Measurements from ENCODE around the gene AKIRIN2. TPM values are rescaled to one million over a fixed set of nuclear protein-coding genes. Genes with fewer than 3 reads are reported as not detected.

The AKIRIN2 gene
- total RNA-seq, 4 donors from 2014 or later = 18.8 to 29.5 (median 24.2) TPM

DNA sequence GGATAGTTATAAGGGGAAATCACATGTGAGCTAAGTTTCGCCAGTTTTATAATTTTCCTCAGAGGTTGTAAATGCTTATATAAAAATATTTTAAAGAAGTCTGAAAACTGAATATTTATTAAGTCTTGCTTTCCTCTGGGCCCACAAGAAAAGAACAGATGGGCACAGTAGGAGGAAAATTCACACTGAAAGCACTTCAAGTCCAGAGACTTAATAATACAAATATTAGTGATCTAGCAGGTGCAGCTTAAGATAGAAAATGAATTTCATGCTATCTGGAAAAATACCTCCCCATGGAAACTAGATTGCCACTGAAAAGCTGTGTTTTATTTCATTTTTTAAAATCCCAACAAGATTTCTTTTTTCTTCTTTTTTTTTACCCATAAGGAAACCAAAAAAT, 64.9 kb downstream of the AKIRIN2 start:
- no peak for DNase-seq (ENCODE audit: low spot score in 2 of 2)
- no peak for TF ChIP-seq POLR2A (IDR thresholded peaks at IDR 0.05)
- no peak for TF ChIP-seq EP300 (IDR thresholded peaks at IDR 0.05)
- TF ChIP-seq, protein P1, sequence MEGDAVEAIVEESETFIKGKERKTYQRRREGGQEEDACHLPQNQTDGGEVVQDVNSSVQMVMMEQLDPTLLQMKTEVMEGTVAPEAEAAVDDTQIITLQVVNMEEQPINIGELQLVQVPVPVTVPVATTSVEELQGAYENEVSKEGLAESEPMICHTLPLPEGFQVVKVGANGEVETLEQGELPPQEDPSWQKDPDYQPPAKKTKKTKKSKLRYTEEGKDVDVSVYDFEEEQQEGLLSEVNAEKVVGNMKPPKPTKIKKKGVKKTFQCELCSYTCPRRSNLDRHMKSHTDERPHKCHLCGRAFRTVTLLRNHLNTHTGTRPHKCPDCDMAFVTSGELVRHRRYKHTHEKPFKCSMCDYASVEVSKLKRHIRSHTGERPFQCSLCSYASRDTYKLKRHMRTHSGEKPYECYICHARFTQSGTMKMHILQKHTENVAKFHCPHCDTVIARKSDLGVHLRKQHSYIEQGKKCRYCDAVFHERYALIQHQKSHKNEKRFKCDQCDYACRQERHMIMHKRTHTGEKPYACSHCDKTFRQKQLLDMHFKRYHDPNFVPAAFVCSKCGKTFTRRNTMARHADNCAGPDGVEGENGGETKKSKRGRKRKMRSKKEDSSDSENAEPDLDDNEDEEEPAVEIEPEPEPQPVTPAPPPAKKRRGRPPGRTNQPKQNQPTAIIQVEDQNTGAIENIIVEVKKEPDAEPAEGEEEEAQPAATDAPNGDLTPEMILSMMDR (IDR thresholded peaks at IDR 0.05) = no peak
- Histone ChIP-seq H3K36me3 (peaks cover 0 to 74% (median 0%) of the 10 kb centered on the region in 3 donors), H3K27me3 (no peaks in the 10 kb centered on the region), H3K4me3 (no peak overlapping the region), H3K9me3 (no peaks in the 10 kb centered on the region), H3K27ac (no peak overlapping the region), H3K4me1 (no peaks in the 10 kb centered on the region)
- WGBS, 2 donors = 94 to 98% methylated on average over 1 of the region's 1 CpG

DNA sequence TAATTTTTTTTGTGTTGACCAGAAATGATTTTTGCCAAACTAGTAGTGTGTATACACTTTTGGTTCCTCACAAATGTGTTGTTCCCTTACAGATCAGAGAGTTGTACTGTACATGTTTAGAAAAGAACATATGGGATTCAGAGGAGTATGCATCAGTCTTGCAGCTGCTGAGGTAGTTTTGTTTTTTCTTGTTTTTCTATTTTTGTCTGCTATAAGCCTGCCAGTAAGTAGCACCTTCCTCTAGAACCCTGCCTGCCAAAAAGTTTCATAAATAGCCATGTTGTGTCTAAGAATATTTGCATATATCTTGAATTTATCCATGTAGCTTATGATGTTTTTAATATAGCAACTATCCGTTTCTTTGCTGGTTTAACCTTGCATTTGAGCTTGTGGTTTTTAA, 65.7 kb downstream of the AKIRIN2 start:
- Histone ChIP-seq H3K4me3 (no peak overlapping the region), H3K9me3 (no peaks in the 10 kb centered on the region), H3K27ac (no peak overlapping the region), H3K4me1 (no peaks in the 10 kb centered on the region), H3K27me3 (no peaks in the 10 kb centered on the region), H3K36me3 (peaks cover 0 to 78% (median 0%) of the 10 kb centered on the region in 3 donors)
- TF ChIP-seq, protein P1 (IDR thresholded peaks at IDR 0.05) = no peak
- no peak for TF ChIP-seq EP300 (IDR thresholded peaks at IDR 0.05)
- TF ChIP-seq POLR2A (IDR thresholded peaks at IDR 0.05) = no peak
- WGBS, 2 donors = 83 to 97% methylated on average over 1 of the region's 1 CpG
- DNase-seq (ENCODE audit: low spot score in 2 of 2) = no peak

DNA sequence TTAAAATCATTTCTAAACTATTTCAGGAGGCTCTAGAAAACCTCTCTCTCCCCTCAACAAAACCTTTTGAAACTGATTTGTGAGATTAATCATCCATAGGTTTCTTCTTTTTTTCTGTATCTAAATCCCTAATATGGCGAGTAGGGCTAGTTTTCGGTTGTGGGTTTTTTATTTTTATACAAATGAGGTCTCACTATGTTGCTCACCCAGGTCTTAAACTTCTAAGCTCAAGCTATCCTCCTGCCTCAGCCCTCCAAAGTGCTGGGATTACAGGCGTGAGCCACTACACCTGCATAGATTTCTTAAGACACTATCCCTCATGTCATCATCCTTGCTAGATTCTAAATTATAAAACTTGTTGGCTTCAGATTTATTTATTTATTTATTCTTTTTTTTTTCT, 68.2 kb downstream of the AKIRIN2 start:
- Histone ChIP-seq H3K27me3 (no peaks in the 10 kb centered on the region), H3K27ac (no peak overlapping the region), H3K36me3 (peaks cover 0 to 74% (median 0%) of the 10 kb centered on the region in 3 donors), H3K4me3 (no peak overlapping the region), H3K4me1 (no peaks in the 10 kb centered on the region), H3K9me3 (no peaks in the 10 kb centered on the region)
- DNase-seq (ENCODE audit: low spot score in 2 of 2) = no peak
- TF ChIP-seq, protein P1 (IDR thresholded peaks at IDR 0.05) = no peak
- TF ChIP-seq POLR2A (IDR thresholded peaks at IDR 0.05) (no peak), EP300 (IDR thresholded peaks at IDR 0.05) (no peak)
- WGBS, 2 donors = 65 to 68% methylated on average over 3 of the region's 3 CpGs

DNA sequence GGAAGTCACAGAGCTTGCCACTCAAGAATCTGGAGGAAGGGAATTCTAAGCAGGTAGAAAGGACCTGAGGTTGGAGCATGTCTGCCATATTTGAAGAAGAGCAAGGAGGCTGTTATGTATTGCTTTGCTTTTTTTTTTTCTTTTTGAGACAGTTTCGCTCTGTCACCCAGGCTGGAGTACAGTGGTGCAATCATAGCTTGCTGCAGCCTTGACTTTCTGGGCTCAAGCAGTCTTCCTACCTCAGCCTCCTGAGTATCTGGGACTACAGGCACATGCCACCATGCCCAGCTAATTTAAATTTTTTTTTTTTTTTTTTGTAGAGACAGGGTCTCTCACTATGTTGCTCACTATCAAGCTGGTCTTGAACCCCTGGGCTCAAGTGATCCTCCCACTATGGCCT, 71.3 kb downstream of the AKIRIN2 start:
- H3K27ac ChIP-seq = no peak overlapping the region

DNA sequence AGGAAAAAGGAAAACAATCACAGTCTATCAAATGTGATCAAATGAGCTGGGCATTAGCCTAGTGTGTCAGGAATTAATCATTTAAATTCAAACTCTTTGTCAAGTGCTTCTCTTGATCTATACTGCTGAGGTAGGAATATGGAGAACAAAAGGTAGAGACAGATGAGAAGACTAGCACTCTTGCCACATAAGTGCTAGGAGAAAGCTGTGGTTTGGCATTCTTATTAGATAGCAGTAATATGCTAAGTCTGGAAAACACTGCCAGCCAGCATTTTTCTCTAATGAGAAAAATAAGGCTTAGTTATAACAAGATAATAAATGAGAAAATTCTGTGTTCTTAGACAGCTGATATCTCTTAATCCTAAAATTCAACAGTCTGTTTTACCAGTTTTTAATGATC, 73.2 kb downstream of the AKIRIN2 start:
- TF ChIP-seq, protein P1 (IDR thresholded peaks at IDR 0.05) = no peak
- no peak for TF ChIP-seq POLR2A (IDR thresholded peaks at IDR 0.05)
- no peak for TF ChIP-seq EP300 (IDR thresholded peaks at IDR 0.05)
- no peak overlapping the region for H3K4me3 ChIP-seq
- no peaks in the 10 kb centered on the region for H3K9me3 ChIP-seq
- H3K36me3 ChIP-seq = peaks cover 0 to 64% (median 0%) of the 10 kb centered on the region in 3 donors
- H3K27ac ChIP-seq = no peak overlapping the region
- H3K27me3 ChIP-seq = no peaks in the 10 kb centered on the region
- no peak for DNase-seq (ENCODE audit: low spot score in 2 of 2)
- no peaks in the 10 kb centered on the region for H3K4me1 ChIP-seq

More for the DNA sequence above, 71.3 kb downstream of the AKIRIN2 start:
- no peaks in the 10 kb centered on the region for H3K4me1 ChIP-seq
- H3K9me3 ChIP-seq = no peaks in the 10 kb centered on the region
- H3K36me3 ChIP-seq = peaks cover 0 to 56% (median 0%) of the 10 kb centered on the region in 3 donors
- TF ChIP-seq POLR2A (IDR thresholded peaks at IDR 0.05) = no peak
- no peak for TF ChIP-seq EP300 (IDR thresholded peaks at IDR 0.05)
- TF ChIP-seq, protein P1 (IDR thresholded peaks at IDR 0.05) = no peak
- no peak for DNase-seq (ENCODE audit: low spot score in 2 of 2)
- no peak overlapping the region for H3K4me3 ChIP-seq
- WGBS, 2 donors = 94 to 96% methylated on average over 1 of the region's 1 CpG
- H3K27me3 ChIP-seq = no peaks in the 10 kb centered on the region
